ENCODE measurements around the gene KRTAP10-12.

KRTAP10-12 gene

DNA sequence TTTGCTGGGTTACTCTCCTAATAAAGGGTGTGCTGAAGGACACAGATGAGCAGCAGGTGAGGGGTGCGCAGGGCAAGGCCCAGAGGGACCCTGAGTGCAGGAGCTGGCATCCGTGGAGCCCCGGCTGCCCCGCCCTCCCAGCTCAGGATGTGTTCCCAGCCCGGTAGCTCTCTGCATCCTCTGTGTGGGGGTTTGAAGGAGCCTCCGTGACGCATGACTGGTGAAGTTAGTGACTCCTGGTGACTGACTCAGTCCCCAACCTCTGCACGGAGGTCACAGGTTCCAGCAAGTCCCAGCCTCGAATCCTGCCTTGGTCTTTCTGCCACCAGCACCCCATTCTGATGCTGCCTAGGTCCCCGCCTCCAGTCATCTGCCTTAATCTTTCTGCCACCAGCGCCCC, 36.0 kb downstream of the KRTAP10-12 start:
- no peak for DNase-seq (ENCODE audit: low read depth in 2 of 2)

DNA sequence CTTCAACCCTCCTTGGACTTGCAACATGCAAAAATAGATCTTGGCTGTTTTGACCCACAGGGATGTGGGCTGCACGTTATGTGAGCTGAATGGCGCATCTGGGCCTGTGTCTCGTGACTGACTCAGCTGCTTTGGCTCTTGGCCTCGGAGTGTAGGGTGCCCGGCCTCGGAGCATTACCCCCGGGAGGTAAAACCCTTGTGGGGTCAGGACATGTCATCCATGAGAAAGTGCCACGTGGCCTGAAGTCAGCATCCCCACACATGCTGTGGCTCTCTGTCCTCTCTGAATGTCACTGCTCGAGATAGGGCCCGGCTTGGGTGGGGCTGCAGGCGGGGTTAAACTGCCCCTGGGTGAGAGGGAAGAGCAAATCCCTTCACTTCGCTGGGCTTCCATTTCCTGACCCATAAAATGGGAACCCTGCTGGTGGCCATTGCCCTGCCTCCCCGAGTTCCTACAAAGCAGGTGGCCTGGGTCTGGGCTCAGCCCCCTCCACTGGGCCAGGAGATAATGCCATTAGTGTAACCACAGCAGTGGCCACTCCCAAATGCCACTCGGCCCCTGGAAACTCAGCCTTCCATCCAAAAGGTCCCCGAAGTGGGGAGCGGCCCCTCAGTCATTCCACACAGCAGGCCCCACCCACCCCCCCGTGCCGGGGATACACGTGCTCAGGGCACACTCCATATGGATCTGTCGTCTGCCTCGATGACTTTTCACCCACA, 37.2 kb downstream of the KRTAP10-12 start:
- DNase-seq (ENCODE audit: low read depth in 2 of 2): no peak

DNA sequence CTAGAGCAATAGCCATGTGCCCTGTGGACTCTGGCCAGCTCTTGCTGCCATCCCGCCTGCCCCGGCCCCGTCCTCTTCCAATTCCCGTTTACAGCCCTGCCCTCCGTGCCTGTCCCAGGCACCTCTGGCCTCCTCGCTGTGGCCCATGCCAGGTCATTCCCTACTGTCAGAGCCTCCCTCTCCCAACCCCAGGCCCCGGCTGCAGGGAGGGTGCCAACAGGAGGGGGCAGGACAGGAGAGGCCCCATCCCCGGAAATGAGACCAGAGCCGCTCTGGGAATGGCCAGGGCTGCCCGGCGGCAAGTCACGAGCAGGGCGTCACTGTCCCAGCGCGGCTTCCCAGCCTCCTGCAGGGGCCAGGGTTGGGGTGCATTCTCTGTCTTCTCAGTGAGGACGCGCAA, 37.9 kb downstream of the KRTAP10-12 start:
- DNase-seq (ENCODE audit: low read depth in 2 of 2): no peak

- no peak for DNase-seq (ENCODE audit: low read depth in 2 of 2)
Observed at GRCh38 chr21:44735821-44736220, 38.8 kb downstream of the KRTAP10-12 start.

- no peak for DNase-seq (ENCODE audit: low read depth in 2 of 2)
Observed at GRCh38 chr21:44736291-44737004, 39.5 kb downstream of the KRTAP10-12 start.

DNA sequence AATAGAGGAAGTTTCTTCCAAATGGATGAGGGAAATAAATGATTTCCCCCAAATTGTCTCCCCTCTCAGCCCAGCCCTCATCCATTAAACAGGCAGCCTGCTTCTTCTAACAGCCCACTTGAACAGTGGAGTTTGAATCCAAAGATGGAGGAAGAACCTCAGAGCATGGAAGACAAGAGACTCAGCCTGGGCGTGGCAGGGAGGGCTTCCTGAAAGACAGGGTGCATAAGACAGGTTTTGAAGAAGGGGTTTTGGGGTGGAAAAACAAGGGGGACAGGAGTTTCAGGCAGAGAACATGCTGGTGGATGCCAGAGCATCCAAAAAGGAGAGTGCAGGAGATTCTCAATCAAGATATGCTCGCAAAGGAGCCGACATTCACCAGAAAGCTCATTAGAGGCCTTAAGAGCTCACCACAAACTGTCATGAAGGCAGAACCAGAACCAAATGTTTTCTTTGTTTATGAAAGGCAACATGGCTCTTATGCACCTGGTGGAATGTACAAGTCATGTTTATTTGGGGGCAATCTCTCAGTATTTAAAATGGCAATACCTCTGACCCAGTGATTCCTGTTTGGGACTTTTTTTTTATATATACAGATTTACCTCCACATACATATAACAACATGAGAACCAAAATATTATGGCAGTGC, 40.9 kb downstream of the KRTAP10-12 start:
- DNase-seq (ENCODE audit: low read depth in 2 of 2): no peak

DNA sequence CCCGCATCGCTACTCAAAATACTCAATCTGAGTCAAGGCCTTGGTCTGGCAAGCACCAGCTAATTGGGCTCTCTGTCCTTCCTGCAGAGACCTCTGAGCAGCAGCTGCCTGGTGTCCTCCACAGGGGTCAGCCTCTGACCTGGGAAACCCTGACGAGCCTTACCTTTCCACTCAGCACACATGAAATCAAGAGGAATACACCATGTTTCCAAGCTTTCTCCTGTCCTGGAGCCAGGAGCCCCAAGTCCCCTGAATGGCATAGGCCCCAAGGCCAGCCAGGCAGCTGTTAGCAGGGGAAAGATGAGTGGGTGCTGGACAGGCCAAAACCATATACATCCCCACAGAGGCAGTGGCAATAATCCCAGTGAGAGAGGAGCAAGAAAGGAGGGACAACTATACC, 41.6 kb downstream of the KRTAP10-12 start:
- DNase-seq (ENCODE audit: low read depth in 2 of 2): no peak

GRCh38 chr21:44739316-44739715, 42.3 kb downstream of the KRTAP10-12 start:
- no peak for DNase-seq (ENCODE audit: low read depth in 2 of 2)

- DNase-seq (ENCODE audit: low read depth in 2 of 2): no peak
Observed at GRCh38 chr21:44740742-44741141, 43.8 kb downstream of the KRTAP10-12 start.

GRCh38 chr21:44741921-44742320, 44.9 kb downstream of the KRTAP10-12 start:
- DNase-seq (ENCODE audit: low read depth in 2 of 2): no peak

- DNase-seq (ENCODE audit: low read depth in 2 of 2): no peak
Observed at GRCh38 chr21:44742418-44743153, 45.6 kb downstream of the KRTAP10-12 start.

Data from stimulated activated CD4-positive, alpha-beta T cell treated with anti-CD3 and anti-CD28 coated beads, Interleukin-15, amount 100 ng/mL, for 48 hours (primary cell).